ENCODE data around the gene CLK2.
A peak's percentile ranks its signal among the peaks of the same experiment; 100 is the strongest.
"Not testable (repeated sequence)": the region's sequence is repeated elsewhere in the genome, so short reads cannot be mapped to it uniquely, and the experiment has no call there.

Gene CLK2

DNA sequence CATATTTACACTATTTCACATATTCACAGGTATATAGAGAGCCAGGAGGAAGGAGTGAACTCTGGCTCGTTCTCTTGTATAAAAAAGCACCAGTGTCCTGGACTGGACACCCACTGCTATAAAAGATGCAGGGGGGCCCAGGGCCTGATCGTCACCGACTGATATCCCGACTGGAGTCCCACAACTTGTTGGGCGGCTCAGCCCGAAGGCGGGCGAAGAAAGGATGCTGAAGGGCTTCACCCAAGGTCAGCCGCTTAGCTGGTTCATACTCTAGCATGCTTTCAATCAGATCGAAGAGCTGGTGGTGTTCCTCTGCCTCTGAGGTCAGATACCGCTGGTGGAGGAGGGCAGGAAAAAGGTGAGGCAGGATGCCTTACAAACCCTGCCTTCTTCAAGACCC, 10.2 kb downstream of the CLK2 start:
- no peak for DNase-seq

- DNase-seq = peak; percentile 77
These were observed 11.2 kb downstream of the CLK2 start, which contains the start of gene SCAMP3 for GRCh38 chr1:155261852-155262673. Gene SCAMP3, minus strand, starts transcription at chr1:155262360. Its CDS starts 209 bp downstream, at chr1:155262151.

DNA sequence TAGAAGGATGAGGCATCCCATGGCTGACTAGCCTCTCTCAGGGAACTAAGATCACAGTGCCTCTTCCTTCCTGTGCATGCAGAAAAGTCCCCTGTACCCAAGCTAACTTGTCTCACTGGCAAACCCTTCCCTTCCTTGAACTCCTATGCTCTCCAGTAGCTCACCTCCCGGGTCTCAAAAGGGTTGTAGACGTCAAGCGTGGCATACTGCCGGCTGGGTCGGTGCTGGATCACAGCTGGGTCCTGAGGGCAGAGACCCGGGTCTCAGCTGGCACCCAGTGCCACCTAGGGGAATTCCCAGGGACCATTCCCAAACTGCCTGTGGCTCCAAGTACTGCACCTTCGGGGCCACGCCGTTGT, 11.8 kb downstream of the CLK2 start:
- no peak for DNase-seq

DNA sequence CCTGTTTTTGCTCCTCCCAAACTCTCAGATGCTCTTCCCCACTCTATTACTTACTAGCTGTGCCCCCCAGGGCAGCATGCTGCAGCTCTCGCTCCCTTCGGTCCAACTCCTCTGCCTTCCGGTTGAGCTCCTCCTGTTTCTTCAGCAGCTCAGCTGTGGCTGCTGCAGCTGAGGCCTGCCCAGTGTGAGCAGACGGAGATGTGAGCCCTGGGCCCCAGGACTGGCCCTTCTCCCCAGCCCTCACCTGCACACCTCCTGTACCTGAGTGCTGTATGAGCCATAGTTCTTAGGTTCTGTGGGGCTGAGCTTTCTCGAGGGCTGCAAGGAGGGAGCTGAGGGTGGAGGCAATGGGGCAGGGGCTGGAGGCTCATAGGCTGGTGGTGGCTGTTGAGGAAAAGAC, 13.0 kb downstream of the CLK2 start:
- DNase-seq = no peak

DNA sequence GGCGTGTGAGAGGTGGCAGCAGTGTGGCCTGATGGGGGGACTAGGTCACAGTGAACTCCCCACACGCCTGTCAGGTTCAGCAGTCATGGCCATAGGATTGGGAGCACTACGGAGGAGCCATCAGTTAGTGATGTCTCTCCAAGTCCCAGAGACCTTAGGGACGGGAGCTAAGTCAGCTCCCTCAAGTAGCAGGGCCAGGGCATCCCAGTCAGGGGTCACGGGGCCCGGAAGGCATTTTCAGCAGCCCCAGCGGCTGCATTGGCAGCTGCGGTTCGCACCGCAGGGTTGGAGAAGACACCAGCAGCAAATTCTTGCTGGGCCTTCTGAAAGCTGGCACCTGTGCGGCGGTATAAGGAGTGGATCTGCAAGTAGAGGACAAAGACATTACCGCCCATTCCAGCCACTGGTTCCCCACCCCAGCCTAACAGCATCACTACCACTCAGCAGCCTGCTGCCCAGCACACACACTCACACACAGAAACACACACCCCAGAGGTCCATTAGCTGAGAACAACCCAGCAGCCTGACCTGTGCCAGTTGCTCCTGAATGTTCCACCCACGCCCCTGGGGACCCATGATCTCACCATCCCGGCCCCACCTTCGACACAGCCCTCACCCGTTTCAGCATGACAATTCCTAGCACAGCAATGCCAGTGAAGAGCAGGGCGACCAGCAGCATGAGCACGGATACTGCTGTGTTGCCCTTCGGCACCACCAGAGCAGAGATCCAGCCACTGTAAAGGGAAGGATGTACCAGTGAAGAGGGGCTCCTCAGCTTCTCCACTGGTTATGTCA, 17.0 kb downstream of the CLK2 start:
- no peak for DNase-seq

GRCh38 chr1:155255243-155256007, 17.9 kb downstream of the CLK2 start, which contains the start of gene ENTREP3:
Gene ENTREP3, minus strand, starts transcription at chr1:155255483. Its CDS starts 606 bp downstream, at chr1:155254877.
- peak; percentile 50 for DNase-seq

- no peak for DNase-seq
These were observed 18.5 kb downstream of the CLK2 start for GRCh38 chr1:155254714-155255242.

DNA sequence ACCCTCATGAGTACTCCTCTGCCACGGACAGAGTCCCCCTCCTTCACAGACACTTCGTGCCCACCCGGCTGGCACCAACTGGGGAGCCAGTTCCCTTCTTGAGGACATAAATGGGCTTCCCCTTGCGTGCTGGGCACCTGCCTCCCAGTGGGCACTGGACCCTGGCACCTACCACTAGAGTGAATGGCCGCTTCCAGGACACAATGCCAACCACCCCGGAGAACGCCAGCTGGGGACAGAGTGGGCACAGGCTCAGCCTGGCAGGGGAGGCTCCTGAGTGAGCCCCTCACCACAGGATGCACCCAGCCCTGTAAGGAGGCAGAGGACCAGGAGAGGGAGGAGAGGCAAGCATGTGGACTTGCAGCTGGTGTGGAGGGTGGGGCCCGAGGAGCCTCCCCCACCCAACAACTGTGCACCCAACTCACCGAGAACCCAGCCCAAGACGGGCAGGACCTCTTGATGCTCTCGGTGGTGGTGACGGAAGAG, 19.0 kb downstream of the CLK2 start:
- no peak for DNase-seq

DNA sequence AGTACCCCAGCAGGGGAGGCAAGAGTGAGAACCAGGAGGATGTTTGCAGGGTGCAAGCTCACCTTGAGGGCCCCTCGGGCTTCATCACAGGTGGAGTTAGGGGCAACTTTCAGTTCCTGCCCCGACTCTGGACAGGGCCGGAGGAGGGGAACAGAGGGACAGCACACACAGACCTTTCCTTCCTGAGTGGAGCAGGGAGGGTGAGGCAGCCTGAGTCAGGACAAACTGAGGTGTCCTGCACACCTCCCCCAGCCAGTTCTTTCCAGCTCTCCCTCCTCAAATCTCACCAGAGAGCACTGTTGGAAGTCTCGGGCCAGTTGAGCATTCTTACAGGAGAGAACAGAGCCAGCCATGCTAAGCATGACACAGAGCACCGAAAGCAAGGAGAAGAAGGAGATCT, 19.5 kb downstream of the CLK2 start:
- DNase-seq = no peak

DNA sequence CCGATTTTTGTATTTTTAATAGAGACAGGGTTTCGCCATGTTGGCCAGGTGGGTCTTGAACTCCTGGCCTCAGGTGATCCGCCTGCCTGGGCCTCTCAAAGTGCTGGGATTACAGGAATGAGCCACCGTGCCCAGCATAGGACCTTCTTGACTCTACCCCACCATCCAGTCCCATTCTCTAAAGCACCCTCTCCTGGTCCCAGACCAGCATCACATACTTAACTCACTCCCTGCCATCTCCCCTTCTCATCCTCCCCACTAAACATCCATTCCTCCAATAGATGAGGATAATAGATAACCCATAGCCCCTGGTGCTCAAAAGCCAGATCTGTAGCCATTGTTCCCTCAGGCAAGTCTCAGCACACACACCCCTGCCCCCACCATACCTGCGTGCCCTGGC, 20.1 kb downstream of the CLK2 start:
- DNase-seq = no peak

DNA sequence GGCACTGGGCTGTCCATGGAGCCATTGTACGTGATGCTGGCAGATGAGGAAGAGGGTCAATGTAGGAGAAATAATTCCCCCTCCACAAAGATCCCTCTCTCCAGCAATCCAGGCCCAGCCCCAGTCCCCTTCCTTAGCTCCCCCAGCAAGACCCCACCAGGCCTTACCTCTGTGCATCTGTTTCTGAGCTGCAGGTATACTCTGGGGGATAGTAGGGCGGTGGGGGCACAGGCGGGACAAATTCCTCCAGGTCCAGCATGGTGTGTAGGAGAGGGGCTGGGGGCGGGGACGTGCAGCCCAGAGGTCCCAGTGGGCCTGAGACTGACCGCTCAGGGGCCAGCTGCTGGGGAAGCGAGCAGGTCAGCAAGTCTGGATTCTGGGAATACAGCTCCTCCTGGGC, 21.7 kb downstream of the CLK2 start:
- DNase-seq = no peak

DNA sequence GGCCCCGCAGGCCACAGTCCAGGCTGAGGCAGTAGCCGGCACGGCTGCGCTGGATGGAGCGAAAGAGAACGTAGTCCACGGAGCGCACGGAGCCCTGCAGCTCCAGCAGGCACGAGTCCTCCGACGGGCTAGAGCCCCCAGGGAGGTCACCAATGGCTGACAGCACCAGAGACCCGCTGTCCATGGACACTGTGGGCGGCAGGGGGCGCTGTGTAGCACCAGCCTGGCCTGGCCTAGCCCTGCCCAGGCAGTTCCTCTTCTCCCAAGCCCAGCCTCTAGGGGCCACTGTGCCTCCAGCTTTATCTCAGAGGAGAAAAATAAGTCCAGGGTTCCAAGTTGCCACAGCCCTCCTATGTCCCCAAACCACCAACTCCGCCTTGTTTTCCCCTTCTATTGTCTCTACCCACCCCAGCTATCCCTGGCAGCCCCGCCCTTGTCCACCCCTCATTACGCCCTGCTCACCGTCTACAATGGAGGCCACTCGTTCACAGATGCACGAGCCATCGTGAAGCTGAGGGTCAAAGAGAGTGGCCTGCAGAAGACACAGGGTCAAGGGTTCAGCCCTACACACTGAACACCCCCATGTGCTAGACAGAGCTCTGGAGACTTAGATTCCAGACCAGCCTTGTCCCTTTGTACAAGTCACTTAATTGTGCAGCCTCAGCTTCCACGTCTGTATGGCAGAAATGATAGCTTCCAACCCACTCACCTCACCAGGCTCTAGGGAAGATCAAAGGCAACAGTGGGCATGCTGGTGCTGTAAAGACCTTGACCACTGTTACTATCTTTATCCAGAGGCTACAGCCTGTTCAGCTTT, 22.5 kb downstream of the CLK2 start:
- DNase-seq = peak; percentile 89

GRCh38 chr1:155250246-155250632, 23.1 kb downstream of the CLK2 start:
- DNase-seq = no peak

GRCh38 chr1:155247667-155248553, 25.4 kb downstream of the CLK2 start:
- no peak for DNase-seq

GRCh38 chr1:155246796-155247195, 26.5 kb downstream of the CLK2 start:
- not testable (repeated sequence) for DNase-seq

GRCh38 chr1:155245163-155245524, 28.2 kb downstream of the CLK2 start:
- DNase-seq = no peak

DNA sequence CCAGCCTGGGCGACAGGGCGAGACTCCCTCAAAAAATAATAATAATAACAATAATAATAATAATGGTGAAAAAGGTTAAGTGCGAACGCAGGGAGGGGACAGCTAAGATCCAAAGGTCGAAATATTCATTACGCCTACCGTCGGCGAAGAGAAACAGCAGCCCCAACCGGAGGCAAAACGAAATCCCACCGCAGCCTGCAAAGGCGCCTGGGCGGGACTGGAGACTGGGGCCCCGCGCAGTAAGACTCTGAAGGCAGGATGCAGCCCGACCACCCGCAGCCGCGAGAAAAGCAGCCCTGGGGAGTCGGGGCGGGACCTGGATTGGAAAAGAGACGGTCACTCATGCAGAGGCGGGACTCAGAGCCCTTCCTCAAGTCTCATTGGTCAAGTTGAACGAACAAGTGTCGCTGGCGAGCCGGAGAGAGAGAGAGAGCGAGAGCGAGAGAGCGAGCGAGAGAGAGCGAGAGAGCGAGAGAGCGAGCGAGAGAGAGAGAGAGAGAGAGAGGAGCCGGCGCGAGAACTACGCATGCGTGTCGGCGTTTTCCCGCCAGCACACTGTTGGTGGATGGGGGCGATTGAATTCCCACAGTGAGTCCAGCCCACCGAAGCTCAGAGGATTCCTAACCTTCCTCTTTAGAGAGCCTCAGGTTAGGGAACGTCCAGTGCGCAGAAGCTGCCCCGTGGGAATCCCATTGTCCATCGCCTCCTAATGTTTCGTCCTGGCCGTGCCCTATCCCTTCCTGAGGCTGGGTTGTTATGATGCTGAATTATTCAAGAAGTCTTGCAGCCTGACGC, 28.7 kb downstream of the CLK2 start:
- peak; percentile 92 for DNase-seq

DNA sequence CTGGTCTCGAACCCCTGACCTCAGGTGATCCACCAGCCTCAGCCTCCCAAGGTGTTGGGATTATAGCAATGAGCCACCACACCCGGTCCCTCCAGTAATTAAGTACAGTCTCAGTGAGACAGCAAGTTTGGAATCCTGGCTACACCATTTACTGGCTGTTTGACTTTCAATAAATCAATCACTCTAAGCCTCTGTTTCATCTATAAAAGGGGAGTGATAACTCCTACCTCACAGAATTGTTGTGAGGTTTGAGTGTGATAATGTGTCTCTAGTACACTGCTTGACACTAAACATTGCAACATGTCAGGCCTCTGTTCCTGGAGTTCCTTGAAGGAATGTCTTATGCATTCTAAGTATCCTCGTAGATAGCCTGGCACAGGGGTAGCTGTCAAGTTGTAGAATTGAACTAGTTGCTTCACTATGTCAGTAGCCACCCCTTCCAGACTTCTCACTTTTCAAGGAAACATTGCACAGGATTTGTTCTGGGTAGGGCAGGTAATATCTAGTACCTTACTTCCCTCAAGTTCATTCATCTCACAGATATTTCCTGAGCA, 30.4 kb downstream of the CLK2 start:
- no peak for DNase-seq

DNA sequence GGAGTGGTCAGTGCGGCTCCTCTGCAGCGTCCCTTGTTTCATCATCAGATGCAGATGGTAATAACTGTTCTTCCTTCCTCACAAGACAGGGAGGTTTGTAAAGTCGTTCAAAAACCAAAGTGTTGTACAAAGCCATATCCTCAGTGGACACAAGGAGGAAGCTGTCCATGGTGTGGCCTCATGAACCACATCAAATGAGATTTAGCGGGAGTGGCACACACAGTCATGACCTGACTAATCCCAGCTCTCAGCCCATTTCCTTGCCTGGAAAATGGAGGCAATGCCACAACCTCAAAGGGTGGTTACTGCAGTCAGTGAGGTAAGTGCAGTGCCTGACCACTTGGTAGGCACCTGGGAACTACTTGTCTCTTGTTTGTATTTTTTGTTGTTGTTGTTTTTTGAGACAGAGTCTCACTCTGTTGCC, 31.5 kb downstream of the CLK2 start:
- DNase-seq = no peak
